Raji (cell line): ENCODE data around the gene TAT.

Experiments used
- POLR2A ChIP-seq: IDR thresholded peaks from 2 replicates; pipeline ENCODE4 v1.6.1; 2011; ENCODE audit warnings: low read depth, low read length, control low read depth; ENCODE audit not compliant: insufficient read depth

The TAT gene

DNA sequence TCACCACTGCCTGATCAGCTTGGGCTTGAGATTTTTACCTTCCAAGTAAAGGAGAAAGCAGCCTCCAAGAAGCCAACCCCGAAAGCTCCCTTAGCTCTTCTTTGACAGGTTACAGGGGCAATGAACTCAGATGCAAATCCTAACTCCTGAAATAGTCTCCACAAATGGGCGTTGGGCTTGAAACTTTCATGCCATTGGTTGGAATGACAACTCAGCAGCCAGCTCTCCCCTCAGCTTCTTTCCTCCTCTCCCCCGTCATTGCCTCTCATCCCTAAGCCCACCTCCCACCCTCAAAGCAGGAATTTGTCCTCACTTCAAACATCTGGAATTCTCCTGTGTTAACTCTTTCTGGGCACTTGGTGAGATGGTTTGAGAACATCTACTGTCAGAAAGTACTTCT lies at the start of gene TAT:
TAT (minus strand) TSS at position 122 of the 400 bp plus-strand sequence. CDS start 677 bp downstream, outside the sequence.
- TF ChIP-seq POLR2A, result no peak

DNA sequence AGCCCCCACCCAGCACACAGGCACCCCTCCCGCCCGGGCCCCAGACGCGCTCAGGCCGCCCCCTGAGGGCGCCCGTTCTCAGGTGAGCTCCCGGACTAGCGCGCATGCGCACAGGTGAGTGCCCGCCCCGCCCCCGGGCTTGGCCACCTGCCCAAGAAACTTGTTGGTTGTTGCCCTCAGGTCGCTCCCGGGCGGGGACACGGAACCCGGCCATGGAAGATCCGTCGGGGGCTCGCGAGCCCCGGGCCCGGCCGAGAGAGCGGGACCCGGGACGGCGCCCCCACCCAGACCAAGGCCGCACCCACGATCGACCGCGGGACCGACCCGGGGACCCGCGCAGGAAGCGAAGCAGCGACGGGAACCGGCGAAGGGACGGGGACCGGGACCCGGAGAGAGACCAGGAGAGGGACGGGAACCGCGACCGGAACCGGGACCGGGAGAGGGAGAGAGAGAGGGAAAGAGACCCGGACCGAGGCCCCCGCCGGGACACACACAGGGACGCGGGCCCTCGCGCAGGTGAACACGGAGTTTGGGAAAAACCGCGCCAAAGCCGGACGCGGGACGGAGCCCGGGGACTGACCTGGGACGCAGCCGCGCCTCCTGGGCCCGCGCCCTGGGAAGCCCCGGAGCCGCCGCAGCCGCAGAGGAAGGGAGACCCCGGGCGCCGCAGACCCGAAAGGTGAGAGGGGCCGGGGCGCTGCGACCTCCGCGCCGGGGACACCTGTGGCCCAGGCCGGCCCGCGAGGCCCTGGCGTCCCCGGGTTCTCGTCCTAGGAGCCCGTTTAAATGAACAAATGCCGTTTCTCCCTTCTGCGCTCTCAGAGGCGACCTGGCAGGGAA lies 49.3 kb upstream of the TAT start, which contains the start of gene MARVELD3:
MARVELD3 (plus strand) TSS at position 167 of the 840 bp plus-strand sequence; CDS start at position 213, 46 bp downstream.
- no peak for TF ChIP-seq POLR2A

DNA sequence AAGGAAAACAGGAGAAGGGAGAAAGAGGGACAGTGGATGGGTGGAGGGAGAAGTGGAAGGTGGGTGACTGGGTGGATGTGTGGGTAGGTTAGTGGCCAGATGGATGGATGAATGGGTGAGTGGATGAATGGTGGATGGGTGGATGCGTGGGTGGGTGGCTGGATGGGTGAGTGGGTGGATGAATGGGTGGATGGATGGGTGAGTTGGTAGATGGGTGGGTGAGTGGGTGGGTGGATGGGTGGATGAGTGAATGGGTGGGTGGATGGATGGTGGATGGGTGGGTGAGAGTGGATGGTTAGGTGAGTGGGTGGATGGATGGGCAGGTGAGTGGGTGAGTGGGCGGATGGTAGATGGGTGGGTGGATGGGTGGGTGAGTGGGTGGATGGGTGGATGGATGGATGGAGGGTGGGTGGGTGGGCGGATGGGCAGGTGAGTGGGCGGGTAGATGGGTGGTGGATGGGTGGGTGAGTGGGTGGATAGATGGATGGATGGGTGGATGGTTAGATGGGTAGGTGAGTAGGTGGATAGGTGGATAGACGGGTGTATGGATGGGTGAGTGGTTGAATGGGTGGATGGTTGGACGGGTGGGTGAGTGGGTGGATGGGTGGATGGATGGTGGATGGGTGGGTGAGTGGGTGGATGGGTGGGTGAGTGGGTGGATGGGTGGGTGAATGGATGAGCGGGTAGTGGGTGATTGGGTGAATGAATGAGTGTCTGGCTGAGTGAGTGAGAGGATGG lies 48.4 kb upstream of the TAT start:
- TF ChIP-seq POLR2A, result no peak

DNA sequence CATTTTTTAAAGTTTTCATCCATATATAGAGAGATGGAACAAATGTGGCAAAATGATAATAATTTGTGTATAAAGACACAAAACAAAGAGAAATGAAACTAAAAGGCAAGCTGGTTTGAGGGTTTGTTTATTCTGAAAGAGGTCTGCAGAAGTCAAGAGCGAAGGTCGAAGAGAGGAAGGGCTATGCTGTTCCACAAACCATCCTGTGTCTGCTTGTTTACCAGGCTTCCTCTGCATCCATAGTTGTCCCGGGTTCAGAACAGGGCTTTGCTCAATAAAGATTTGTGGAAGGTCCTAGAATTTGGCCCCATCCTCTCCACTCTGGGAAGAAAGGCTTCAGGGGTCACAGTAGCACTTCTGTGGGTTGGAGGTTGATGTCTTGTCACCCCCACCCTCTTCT lies 46.7 kb upstream of the TAT start:
- no peak for TF ChIP-seq POLR2A

DNA sequence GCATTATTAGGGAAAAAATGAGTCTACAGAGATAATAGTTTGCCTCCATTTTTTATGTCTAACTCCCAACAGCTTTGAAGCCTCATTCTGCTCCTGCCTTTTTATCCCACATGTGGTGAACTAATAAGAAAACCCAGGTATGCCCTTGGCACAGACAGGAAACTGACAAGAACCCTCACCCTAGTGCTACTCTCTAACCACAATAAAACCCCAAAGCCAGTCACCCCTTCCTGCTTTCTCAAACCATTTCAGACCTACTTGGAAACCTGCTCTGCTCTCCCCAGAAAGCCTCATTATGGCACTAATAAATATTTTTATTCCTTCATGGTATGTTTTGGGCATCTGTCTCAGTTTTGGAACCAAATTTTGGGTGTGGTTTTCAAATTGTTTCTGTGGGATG lies 45.2 kb upstream of the TAT start:
- TF ChIP-seq POLR2A, result no peak

DNA sequence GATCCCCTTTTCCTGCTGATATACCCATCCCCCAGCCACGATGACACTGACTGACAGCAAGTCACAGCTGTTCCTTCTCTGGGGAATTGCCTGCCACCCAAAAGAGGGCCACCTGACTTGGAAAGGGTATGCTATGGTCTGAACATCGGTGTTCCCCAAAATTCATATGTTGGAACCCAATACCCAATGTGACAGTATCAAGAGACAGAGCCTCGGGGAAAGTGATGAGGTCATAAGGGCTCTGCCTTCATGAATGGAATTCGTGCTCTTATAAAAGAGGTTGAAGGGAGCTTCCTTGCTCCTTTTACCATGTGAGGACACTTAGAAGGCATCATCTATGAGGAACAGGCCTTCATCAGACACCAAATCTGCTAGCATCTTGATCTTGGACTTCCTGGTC lies 41.5 kb upstream of the TAT start:
- TF ChIP-seq POLR2A, result no peak

DNA sequence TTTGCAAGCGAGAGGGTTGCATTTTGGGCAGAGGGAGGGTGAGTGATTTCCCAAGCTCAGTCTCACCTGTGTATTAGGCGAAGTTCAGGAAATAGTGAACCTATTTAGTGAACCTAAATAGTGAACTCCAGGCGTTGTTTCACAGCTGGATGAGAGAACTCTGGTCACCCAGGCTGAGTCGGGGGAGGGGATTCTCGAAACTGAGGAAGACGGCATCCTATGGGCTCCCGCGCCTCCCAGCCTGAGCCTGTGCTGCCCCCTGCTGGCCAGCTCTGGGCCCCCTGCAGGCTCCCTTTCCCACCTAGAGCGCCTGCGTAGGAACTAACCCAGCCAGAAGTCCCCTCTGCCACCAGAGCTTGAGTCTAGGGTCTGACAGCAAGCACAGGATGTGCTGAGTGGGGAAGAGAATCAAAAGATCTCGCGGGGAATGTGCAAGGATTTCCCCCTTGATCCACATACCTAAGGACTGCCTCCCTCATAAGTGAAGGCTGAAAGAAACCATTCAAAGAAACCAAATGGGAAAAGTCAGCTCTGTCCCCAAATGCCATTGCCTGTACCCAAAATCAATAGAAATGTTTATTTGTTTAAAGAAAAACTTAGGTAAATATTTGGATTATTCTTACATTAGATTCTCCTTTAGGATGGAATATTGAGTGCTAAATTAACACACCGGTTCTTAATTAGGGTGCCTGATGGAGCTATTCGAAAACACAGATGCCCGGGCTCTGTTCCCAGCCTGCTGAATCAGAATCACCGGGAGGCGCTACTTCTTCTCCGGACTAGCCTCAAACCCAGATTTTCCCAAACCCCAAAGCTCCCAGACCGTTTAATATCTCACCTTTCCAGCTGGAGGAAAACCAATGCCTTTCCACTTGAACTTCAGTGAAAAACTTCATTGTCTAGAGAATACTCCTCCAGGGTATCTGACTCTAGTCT lies 34.3 kb upstream of the TAT start:
- TF ChIP-seq POLR2A, result no peak

DNA sequence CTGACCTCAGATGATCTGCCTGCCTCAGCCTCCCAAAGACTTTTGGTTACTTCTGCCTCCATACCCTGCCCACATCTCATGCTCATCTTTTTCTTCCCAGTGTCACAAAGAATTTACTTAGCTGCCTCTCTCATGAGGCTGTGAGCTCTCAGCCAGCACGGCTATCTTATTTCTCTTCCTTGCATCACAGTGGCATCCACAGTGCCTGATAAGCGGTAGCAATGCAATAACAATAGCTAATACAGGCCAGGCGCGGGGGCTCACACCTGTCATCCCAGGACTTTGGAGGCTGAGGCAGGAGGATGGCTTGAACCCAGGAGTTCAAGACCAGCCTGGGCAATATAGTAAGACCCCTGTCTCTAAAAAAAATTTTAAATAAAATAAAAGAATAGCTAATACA lies 33.6 kb upstream of the TAT start:
- no peak for TF ChIP-seq POLR2A

DNA sequence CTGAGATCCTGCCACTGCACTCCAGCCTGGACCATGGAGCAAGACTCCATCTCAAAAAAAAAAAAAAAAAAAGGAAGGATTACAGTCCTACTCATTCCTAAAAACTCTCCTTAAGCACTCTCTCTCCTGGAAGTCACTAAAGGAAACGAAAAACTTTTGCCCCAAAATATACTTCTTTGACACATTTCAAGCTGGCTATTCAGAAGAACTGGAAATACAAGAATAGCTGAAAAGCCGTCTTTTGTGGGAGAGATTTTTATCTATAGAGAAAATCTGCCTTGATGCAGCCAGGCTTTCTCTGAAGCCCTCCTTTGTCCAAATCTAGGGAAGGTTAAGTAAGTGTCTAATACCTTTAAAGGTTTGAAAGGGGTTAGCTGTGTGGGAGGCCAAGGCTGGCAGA lies 32.2 kb upstream of the TAT start:
- no peak for TF ChIP-seq POLR2A

DNA sequence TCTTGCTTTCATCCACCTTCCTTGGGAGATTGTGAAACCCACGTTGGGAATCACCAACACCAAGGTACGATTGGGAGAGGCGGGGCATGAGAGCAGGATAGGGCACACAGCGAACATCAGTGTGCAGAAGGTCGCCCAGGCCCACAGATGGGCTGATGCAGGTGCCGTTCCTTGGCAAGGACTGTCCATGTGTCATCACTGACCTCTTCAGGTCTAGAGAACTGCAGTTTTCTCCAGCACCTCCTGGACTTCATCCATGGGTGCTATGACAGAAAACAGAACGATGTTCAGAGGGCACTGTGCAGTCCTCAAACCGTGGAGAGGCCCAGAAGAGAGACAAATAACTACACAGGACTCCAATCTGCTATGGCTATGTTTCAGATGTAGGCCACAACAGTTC lies 23.9 kb upstream of the TAT start:
- no peak for TF ChIP-seq POLR2A

DNA sequence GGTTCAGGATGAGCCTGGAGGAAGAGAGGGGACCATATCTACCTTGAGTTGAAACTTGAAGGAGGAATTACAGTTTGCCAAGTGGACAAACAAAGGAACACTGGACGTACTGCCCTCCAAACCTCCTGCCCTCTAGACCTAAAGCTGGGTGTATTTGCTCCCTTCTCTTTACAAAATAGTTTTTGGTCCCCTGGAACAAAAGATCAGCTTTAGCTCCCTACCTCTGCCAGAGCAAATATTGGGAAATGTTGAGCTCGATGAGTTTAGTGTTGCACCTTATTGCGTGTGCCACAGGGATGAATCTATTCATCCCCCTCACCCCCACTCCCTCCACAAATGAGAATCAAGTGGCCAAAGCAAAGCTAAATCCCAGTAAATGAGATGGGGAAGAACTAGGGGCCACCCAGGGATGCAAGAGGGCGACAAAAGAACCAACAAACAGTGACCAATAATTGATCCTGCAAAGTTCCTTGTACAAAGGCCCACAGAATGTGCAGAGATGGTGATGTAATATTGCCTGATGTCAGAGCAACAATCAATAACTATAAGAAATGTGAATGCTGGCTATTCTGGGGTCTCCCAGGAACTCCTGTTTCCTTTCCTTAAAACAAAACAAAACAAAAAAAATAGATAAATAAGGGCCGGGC lies 17.2 kb upstream of the TAT start:
- no peak for TF ChIP-seq POLR2A

DNA sequence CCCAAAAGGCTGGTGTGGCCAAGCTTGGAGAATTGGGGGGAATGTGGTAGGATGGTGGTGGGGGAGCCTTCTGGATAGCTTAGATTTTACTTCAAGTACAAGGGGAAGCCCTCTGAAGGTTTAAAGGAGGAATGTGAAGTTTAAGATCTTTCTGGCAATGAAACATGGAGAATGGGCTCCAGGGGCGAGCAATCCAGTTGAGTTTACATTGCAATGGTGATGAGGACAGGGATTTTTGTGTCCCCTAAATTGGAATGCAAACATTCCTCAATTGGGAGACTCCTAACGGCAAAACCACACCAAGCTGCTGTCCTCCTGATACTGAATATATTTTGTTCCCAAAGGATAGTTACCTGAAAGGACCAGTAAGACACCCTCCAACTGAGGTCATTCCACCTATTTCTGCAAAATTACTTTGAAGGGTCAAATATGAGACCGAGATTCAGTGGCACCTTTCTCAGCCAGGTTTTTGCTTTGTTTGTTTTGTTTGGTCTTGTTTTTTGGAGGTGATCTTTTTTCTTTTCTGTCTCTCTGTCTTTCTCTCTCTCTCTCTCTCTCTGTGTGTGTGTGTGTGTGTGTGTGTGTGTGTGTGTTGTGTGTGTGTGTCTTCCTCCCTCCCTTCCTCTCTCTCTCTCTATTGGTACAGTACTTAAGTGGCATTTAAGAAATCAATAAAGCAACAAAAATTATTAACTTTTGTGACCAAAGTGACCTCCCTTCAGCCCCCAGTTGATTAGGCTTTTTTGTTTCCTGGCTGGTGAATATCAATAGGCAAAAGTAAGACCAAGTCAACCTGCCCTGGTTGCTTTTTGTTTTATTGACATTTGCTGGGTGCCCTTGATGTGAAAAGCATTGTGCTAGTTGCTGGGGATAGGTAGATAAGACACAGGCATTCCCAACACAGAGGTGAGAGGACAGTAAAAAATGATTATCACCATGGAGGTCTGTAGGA lies 16.4 kb upstream of the TAT start:
- no peak for TF ChIP-seq POLR2A

DNA sequence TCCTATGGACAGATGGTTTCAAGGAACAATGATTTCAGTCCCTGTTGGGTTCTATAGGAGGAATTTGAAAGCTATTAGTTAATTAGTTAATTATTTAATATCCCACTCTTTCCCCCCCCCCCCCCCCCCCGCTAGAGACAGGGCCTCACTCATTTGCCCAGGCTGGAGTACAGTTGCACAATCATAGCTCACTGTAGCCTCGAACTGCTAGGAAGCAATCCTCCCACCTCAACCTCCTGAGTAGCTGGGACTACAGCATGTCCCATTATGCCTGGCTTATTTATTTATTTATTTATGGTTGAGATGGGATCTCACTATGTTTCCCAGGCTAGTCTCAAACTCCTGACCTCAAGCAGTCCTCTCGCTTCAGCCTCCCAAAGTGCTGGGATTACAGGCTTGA lies 15.0 kb upstream of the TAT start:
- no peak for TF ChIP-seq POLR2A

DNA sequence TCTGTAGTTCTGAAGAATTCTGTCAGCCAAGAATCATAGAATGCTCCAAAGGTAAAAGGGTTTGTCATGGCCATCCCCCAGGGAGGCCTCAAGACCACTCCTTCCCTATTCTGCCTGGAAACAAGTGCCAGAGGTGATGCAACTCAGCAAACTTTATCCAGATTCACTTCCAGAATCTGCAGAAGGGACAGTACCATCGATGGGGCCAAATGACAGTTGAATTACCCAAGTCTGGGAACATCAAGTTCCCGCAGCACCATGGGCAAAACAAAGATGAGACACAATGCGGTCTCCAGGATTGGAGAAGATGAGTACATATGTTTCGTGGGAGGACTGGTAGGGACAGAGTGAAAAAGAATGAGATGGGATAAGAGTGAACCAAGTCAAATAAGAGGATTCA lies 13.7 kb upstream of the TAT start:
- TF ChIP-seq POLR2A, result no peak
